ENCODE data around the gene CD302. TPM values are rescaled to one million over a fixed set of nuclear protein-coding genes. Genes with fewer than 3 reads are reported as not detected.
"Not testable (repeated sequence)": the region's sequence is repeated elsewhere in the genome, so short reads cannot be mapped to it uniquely, and the experiment has no call there.

The CD302 gene
- total and polyA plus RNA-seq, 8 donors, result 4.6 to 60.6 (median 28.0) TPM

GRCh38 chr2:159832858-159833257, 34.9 kb upstream of the CD302 start:
- Histone ChIP-seq H3K9me3 (no peaks in the 10 kb centered on the region), H3K4me3 (no peak overlapping the region), H3K4me1 (no peaks in the 10 kb centered on the region), H3K36me3 (peaks cover 0 to 13% (median 0%) of the 10 kb centered on the region in 4 donors), H3K27me3 (no peaks in the 10 kb centered on the region), H3K27ac (no peak overlapping the region)
- DNase-seq, result no peak
- TF ChIP-seq, protein P1, sequence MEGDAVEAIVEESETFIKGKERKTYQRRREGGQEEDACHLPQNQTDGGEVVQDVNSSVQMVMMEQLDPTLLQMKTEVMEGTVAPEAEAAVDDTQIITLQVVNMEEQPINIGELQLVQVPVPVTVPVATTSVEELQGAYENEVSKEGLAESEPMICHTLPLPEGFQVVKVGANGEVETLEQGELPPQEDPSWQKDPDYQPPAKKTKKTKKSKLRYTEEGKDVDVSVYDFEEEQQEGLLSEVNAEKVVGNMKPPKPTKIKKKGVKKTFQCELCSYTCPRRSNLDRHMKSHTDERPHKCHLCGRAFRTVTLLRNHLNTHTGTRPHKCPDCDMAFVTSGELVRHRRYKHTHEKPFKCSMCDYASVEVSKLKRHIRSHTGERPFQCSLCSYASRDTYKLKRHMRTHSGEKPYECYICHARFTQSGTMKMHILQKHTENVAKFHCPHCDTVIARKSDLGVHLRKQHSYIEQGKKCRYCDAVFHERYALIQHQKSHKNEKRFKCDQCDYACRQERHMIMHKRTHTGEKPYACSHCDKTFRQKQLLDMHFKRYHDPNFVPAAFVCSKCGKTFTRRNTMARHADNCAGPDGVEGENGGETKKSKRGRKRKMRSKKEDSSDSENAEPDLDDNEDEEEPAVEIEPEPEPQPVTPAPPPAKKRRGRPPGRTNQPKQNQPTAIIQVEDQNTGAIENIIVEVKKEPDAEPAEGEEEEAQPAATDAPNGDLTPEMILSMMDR (IDR thresholded peaks at IDR 0.05), result no peak
- TF ChIP-seq POLR2A (IDR thresholded peaks at IDR 0.05) (no peak), POLR2AphosphoS5 (IDR thresholded peaks at IDR 0.05) (no peak), EP300 (IDR thresholded peaks at IDR 0.05) (no peak)
- intact Hi-C loops (cut with DNase I; ENCODE audit: low total_unique reads), result no loop called here

DNA sequence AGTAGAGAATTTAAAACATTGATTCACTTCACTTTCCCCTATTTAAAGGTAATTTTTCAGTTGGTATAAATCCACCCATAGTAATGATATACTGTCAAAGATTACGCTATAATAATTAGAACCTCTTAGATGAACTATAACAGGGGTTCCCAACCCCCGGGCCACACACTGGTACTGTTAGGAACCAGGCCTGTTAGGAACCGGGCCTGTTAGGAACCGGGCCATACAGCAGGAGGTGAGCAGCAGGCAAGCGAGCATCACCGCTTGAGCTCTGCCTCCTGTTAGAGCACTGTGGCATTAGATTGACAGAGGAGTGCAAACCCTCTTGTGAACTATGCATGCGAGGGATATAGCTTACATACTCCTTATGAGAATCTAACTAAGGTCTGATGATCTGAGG, 34.0 kb upstream of the CD302 start:
- Histone ChIP-seq H3K27ac (no peak overlapping the region), H3K4me1 (no peaks in the 10 kb centered on the region), H3K36me3 (peaks cover 0 to 8% (median 0%) of the 10 kb centered on the region in 4 donors), H3K27me3 (no peaks in the 10 kb centered on the region), H3K9me3 (no peaks in the 10 kb centered on the region), H3K4me3 (no peak overlapping the region)
- TF ChIP-seq, protein P1 (IDR thresholded peaks at IDR 0.05), result no peak
- no peak for TF ChIP-seq EP300 (IDR thresholded peaks at IDR 0.05)
- no peak for TF ChIP-seq POLR2AphosphoS5 (IDR thresholded peaks at IDR 0.05)
- TF ChIP-seq POLR2A (IDR thresholded peaks at IDR 0.05), result no peak
- no peak for DNase-seq
- 82 to 93% (median 89%) methylated on average over 7 of the region's 7 CpGs for WGBS, 5 donors
- intact Hi-C loops (cut with DNase I; ENCODE audit: low total_unique reads), result no loop called here

DNA sequence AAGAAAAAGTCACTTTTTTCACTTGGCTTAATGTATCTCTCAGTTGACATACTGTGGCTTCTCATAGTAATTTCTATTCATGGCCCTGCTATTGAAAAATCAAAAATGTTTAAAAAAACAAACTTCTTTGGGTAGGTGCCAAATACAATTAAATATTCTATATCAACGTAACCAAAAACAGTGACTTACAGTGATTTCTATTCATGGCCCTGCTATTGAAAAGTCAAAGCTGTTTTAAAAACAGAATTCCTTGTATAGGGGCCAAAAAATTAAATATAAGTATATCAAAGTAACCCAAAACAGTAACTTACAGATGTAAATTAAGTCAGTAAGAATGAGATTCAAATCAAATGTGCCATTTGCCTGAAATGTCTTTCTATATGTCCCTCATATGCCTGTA, 31.4 kb upstream of the CD302 start:
- intact Hi-C loops (cut with DNase I; ENCODE audit: low total_unique reads), result no loop called here
- no peaks in the 10 kb centered on the region for H3K4me1 ChIP-seq
- TF ChIP-seq POLR2AphosphoS5 (IDR thresholded peaks at IDR 0.05), result no peak
- TF ChIP-seq EP300 (IDR thresholded peaks at IDR 0.05), result no peak
- TF ChIP-seq, protein P1 (IDR thresholded peaks at IDR 0.05), result no peak
- no peak for DNase-seq
- no peak overlapping the region for H3K4me3 ChIP-seq
- no peak overlapping the region for H3K27ac ChIP-seq
- peaks cover 0 to 8% (median 0%) of the 10 kb centered on the region in 4 donors for H3K36me3 ChIP-seq
- H3K27me3 ChIP-seq, result no peaks in the 10 kb centered on the region
- WGBS, 5 donors, result 69 to 94% (median 93%) methylated on average over 1 of the region's 1 CpG
- H3K9me3 ChIP-seq, result no peaks in the 10 kb centered on the region

DNA sequence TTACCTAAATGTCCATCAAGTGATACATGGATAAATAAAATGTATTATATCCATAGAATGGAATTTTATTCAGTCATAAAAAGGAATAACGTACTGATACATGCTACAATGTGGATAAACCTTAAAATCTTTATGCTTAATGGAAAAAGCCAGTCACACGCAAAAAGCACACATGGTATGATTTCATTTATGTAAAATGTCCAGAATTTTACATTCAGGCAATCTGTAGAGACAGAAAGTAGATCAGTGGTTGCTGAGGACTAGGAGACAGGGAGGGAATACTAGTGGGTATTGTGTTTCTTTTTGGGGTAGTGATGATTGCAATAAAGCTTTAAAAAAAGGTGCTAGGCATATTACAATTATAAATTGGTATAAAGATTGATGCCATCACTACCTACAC, 30.7 kb upstream of the CD302 start:
- H3K27ac ChIP-seq, result no peak overlapping the region
- H3K4me1 ChIP-seq, result no peaks in the 10 kb centered on the region
- 91 to 97% (median 93%) methylated on average over 2 of the region's 2 CpGs for WGBS, 5 donors
- H3K9me3 ChIP-seq, result no peaks in the 10 kb centered on the region
- H3K27me3 ChIP-seq, result no peaks in the 10 kb centered on the region
- TF ChIP-seq POLR2A (IDR thresholded peaks at IDR 0.05) (no peak), POLR2AphosphoS5 (IDR thresholded peaks at IDR 0.05) (no peak), EP300 (IDR thresholded peaks at IDR 0.05) (no peak)
- TF ChIP-seq, protein P1 (IDR thresholded peaks at IDR 0.05), result no peak
- DNase-seq, result no peak
- H3K36me3 ChIP-seq, result peaks cover 0 to 3% (median 0%) of the 10 kb centered on the region in 4 donors
- no peak overlapping the region for H3K4me3 ChIP-seq
- intact Hi-C loops (cut with DNase I; ENCODE audit: low total_unique reads), result no loop called here

GRCh38 chr2:159822478-159822833, 24.4 kb upstream of the CD302 start:
- DNase-seq; H3K4me3 ChIP-seq; H3K36me3 ChIP-seq; H3K9me3 ChIP-seq; H3K27ac ChIP-seq; intact Hi-C loops (cut with DNase I; ENCODE audit: low total_unique reads); H3K27me3 ChIP-seq; H3K4me1 ChIP-seq: not testable (repeated sequence)
- 61 to 96% (median 78%) methylated on average over 4 of the region's 4 CpGs for WGBS, 5 donors

GRCh38 chr2:159821775-159822477, 23.9 kb upstream of the CD302 start:
- intact Hi-C loops (cut with DNase I; ENCODE audit: low total_unique reads); H3K4me1 ChIP-seq; H3K4me3 ChIP-seq; H3K9me3 ChIP-seq; H3K27me3 ChIP-seq; H3K27ac ChIP-seq; H3K36me3 ChIP-seq: not testable (repeated sequence)
- 58 to 79% (median 63%) methylated on average over 10 to 11 of the region's 11 CpGs for WGBS, 5 donors
- DNase-seq, result peak in 1 of 2 donors; percentile 71

Measured in stomach (tissue), 9 donors.